GM04504 (cell line): Measurements from ENCODE around the gene TOR4A.

ENCODE experiments used
- DNase-seq: peaks from one replicate; pipeline ENCODE4 v3.0.0-alpha.2; 2012; ENCODE audit warnings: low read depth

Gene TOR4A

GRCh38 chr9:137277329-137278041 is at the start of gene TOR4A:
Gene TOR4A, plus strand, starts transcription at chr9:137277726. Its CDS starts 964 bp downstream, at chr9:137278690.
- no peak for DNase-seq

- no peak for DNase-seq
Observed at GRCh38 chr9:137227853-137228505, 49.5 kb upstream of the TOR4A start.

- DNase-seq, result no peak
Observed at GRCh38 chr9:137228506-137228967, 49.0 kb upstream of the TOR4A start.

- DNase-seq, result no peak
Observed at GRCh38 chr9:137228968-137229896, 48.3 kb upstream of the TOR4A start.

GRCh38 chr9:137229903-137230704 is 47.4 kb upstream of the TOR4A start:
- DNase-seq, result no peak

- no peak for DNase-seq
Observed at GRCh38 chr9:137230705-137231371, 46.7 kb upstream of the TOR4A start, which contains the start of gene SLC34A3. Gene SLC34A3, plus strand, starts transcription at chr9:137230901. Its CDS starts 802 bp downstream, at chr9:137231703.

GRCh38 chr9:137231372-137232039 is 46.0 kb upstream of the TOR4A start:
- DNase-seq, result no peak

- no peak for DNase-seq
Observed at GRCh38 chr9:137232101-137232500, 45.4 kb upstream of the TOR4A start.

- no peak for DNase-seq
Observed at GRCh38 chr9:137232510-137232909, 45.0 kb upstream of the TOR4A start.

- DNase-seq, result no peak
Observed at GRCh38 chr9:137233143-137233980, 44.2 kb upstream of the TOR4A start.

- no peak for DNase-seq
Observed at GRCh38 chr9:137234055-137234697, 43.4 kb upstream of the TOR4A start.

GRCh38 chr9:137234758-137235423 is 42.6 kb upstream of the TOR4A start:
- DNase-seq, result no peak

GRCh38 chr9:137235424-137236237 is 41.9 kb upstream of the TOR4A start:
- no peak for DNase-seq

GRCh38 chr9:137236238-137236935 is 41.1 kb upstream of the TOR4A start:
- DNase-seq, result peak; percentile 44

GRCh38 chr9:137236936-137237421 is 40.5 kb upstream of the TOR4A start:
- no peak for DNase-seq
